ENCODE measurements around the gene RIC3.

DNA sequence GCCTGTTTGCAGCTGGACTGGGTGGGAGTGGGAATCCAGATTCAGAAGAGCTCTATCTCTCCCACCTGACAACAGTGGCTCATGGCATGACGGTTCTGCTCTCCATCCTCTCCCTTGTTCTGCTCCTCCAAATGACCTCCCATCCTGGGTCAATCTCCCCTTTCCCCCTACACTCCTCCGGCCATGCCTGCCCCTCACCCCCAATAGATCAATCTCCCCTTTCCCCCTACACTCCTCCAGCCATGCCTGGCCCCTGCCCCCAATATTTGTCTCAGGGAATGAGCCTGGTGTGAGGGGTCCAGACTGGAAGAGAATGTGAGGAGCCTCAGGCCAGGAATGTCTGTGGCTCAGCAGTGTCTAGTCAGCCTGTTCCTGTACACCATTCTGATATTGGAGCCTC lies 30.9 kb upstream of the RIC3 start:
- TF ChIP-seq CTCF (IDR thresholded peaks at IDR 0.05): no peak
- TF ChIP-seq POLR2A (IDR thresholded peaks at IDR 0.05): no peak
- no peak for TF ChIP-seq EP300 (IDR thresholded peaks at IDR 0.05)

Measured in tibial nerve (tissue), 4 donors.